CD4-positive, alpha-beta T cell treated with Interleukin-21 for 1 hour (primary cell): ENCODE results near the gene PHF2.
"Not testable (repeated sequence)": the region's sequence is repeated elsewhere in the genome, so short reads cannot be mapped to it uniquely, and the experiment has no call there.

Source experiments
- DNase-seq: peaks from one replicate; pipeline ENCODE4 v3.0.0-alpha.2; 2020

The PHF2 gene

DNA sequence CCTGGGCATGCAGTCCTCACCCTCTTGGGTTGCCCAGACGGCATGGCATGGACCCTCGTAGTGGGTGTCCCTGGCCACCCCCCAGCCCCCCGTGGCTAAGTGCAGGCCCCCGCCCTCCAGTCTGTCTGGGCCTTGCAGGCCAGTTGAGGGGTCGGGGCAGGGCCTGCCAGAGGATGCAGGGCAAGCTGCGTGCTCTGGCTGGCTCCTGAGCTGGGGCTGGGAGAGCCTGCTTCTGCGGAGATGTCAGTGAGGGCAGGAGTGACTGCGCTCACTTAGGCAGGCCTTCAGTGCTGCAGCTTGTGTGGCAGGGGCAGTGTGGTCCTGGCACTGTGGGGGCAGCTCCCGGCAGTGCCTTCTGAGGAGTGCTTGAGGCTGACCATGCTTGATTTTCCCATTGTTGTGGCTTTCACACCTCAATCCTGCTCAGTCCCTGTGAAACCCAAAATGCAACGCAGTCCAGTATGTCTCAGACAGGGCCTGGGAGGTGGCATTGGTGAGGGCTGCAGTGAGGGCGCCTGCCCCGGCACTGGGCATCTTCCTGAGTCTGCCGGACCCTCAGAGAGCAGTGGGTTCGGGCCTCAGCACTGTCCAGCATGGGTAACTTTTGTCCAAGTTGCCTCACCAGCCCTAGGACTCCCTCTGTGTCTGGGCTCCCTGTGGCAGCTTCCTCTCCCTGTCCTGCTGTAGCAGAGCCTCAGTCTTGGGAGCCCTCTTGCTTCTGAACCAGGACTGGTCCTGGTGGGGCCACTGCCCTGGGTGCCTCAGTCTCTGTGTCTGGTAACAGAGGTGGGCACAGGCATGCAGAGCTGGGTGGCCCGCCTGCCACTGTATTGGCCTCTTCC, 93.0 kb downstream of the PHF2 start:
- DNase-seq, result no peak

GRCh38 chr9:93669958-93670207, 93.5 kb downstream of the PHF2 start:
- no peak for DNase-seq

GRCh38 chr9:93670208-93671019, 94.0 kb downstream of the PHF2 start:
- DNase-seq, result no peak

GRCh38 chr9:93671020-93671338, 94.6 kb downstream of the PHF2 start:
- DNase-seq, result no peak

- not testable (repeated sequence) for DNase-seq
Observed at GRCh38 chr9:93672330-93673020, 96.1 kb downstream of the PHF2 start.

- DNase-seq, result no peak
Observed at GRCh38 chr9:93673021-93673838, 96.8 kb downstream of the PHF2 start.

GRCh38 chr9:93673839-93674334, 97.5 kb downstream of the PHF2 start:
- DNase-seq, result no peak

- DNase-seq, result no peak
Observed at GRCh38 chr9:93674580-93675335, 98.4 kb downstream of the PHF2 start.

DNA sequence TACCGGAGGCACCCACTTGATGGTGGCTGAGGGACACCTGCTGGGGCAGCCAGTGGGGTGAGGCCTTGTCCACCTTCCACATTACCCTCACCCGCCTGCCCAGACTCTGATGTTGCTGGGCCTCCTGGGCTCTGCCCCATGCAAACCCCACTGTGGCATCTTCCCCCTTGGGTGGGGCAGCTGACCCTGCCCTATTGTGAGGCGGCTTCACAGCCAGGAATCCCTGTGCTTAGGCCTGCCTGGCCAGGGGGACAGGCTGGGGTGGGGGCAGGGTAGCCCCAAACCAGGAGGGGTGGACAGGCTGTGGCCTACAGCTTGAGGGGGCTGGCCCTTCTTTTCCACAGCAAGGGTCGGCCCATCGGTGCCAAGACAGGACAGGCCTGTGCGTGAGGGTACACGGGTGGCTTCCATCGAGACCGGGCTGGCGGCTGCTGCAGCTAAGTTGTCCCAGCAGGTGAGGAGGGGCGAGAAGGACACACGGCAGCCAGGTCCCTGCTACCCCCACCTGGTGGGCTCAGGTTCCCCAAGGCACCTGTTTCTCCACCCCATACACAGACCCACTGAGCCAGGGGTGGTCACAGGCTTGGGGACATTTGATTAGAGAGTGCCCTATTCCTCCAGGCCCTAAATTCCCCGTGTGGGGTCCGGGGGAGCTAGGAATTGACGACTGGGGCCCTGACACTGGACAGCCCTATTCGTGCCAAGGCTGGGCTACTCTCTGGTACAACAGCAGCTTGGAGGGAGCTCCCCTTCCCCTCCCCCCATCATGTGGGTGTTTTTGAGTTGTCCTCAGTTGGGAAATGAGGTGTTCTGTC, 99.2 kb downstream of the PHF2 start:
- DNase-seq, result no peak

GRCh38 chr9:93676310-93677047, 100.1 kb downstream of the PHF2 start:
- DNase-seq, result no peak

GRCh38 chr9:93677048-93677571, 100.7 kb downstream of the PHF2 start:
- no peak for DNase-seq

DNA sequence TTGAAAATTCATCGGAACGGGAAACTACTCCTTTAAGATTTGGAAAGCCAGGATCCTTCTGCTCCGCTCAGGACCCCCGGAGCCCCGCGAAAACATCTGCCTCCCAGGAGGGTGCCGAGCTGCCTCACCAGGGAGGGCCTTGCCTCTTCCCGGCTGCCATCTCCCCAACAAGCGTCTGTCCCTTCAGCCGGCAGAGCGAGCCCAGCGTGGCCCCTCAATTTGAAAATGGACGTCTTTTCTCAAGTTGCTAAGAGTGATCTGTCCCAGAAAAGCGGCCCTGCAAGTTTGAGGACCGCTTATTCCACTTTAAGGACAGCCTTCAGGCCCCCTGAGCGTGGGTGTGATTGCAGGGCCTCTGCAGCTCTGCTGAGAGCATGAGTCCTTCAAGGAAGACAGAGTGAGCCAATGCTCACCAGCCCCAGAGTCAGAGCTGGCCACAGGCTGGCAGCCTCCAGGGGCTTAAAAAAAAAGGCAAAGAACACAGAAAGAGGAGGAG, 101.3 kb downstream of the PHF2 start:
- DNase-seq, result no peak

DNA sequence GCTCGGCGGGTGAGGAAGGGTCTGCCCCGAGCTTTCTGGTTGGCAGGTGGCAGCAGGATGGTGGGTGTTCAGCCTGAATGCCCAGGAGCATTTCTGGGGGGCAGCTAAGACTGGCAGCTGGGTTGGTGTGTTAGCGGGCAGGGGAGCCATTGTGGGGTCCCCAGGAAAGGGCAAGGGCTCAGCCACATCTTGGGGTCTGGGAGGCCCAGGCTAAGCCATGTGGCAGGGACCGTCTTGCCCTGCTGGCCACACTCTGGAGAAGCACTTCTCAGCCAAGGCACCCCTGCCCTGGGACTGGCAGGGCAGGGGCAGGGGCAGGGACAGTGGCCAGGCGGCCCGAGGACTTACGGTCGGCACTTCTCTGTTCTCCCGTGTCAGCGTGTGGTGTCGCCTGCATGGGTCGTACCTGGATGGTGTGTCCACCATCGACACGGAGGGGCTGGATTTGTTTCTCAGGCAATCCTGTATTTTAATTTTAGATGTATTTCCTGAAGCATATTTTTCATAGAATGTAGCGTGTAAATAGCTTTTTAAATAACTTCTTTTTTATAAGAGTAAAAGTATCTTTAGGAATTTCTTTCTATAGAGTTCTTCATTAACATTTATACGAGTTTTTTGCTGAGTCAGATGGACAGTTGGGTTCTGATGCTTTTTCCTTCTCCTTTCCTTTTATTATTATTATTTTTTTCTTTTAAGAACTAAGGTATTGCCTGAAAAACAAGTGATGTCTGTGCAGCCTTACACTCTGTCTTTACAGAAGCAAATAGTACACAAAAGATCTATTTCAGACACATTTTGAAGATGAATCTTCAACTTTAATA, 102.0 kb downstream of the PHF2 start:
- DNase-seq, result no peak

GRCh38 chr9:93679536-93680442, 103.4 kb downstream of the PHF2 start:
- no peak for DNase-seq

- DNase-seq, result no peak
Observed at GRCh38 chr9:93680443-93681268, 104.3 kb downstream of the PHF2 start.

GRCh38 chr9:93681269-93682154, 105.1 kb downstream of the PHF2 start:
- DNase-seq, result no peak
